HG03159 (cell line): ENCODE measurements around the gene OPCML.
A peak's percentile ranks its signal among the peaks of the same experiment; 100 is the strongest.

Source experiments
- ATAC-seq: cut with Tn5 transposase; IDR thresholded peaks from one replicate; pipeline ENCODE4 v1.9.1; 2021; ENCODE audit warnings: mild to moderate bottlenecking, moderate library complexity; ENCODE audit not compliant: unreplicated experiment

Gene OPCML

GRCh38 chr11:132779497-132779896, 752.8 kb downstream of the OPCML start:
- ATAC-seq = no peak

DNA sequence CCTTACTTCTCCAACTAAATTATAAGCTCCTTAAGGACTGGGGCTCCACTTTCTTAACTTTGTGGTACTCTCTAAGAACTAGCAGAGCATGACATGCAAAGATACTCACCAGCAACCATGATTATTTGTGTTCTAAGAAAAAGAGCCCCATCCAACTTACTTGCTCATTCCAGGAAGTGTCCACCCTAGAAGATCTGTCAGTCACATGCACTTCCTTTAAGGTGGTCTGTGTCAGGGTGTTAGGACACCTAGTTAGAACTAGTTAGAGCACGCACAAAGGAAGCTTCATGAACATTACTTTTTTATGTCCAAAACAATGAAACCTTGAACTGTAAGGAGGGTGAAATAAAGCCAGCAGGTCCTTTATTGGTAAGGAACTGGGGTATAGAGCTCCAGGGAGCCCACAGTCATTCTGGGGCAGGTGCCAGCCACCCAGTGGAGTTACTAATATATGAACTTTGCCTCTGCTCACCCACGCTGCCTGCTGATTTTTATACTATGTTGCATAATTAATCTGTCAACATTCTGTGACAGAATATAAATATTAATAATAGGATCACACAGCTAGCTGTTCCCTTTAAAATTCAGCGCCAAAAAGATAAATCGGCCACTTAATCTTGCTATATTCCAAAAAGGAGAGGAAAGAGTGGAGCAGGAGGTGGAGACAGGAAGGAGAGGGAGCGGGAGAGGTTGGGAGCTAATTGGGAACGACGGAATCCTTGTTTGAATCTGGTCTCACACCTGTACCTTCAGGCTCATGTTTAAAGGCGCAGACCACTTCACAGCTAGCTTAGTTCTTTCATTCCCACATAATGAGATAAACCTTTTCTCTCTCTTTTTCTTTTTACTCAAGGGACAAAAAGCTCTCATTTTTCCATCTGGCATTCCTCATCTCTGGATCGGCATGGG, 755.0 kb downstream of the OPCML start:
- ATAC-seq = no peak

DNA sequence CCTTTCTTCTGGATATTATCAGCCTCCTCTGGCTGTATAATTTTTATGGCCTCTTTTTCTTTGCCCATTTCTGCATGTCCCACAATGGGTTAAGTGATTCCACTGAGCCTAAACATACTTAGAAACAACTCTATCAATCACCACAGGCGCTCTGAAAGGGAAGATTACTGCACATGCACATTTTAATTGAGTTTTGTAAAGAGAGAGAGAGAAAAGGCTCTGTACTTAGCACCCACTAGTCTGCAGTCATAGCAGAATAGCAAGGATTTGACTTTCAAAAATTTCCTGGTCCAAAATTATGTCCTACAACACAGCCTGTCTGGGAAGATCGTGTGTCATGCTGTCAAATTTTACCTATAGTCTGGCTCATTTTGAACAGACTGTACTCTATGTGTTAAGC, 758.5 kb downstream of the OPCML start:
- no peak for ATAC-seq

- no peak for ATAC-seq
Measured at GRCh38 chr11:132772703-132773545, 759.4 kb downstream of the OPCML start.

GRCh38 chr11:132771746-132772145, 760.6 kb downstream of the OPCML start:
- no peak for ATAC-seq

DNA sequence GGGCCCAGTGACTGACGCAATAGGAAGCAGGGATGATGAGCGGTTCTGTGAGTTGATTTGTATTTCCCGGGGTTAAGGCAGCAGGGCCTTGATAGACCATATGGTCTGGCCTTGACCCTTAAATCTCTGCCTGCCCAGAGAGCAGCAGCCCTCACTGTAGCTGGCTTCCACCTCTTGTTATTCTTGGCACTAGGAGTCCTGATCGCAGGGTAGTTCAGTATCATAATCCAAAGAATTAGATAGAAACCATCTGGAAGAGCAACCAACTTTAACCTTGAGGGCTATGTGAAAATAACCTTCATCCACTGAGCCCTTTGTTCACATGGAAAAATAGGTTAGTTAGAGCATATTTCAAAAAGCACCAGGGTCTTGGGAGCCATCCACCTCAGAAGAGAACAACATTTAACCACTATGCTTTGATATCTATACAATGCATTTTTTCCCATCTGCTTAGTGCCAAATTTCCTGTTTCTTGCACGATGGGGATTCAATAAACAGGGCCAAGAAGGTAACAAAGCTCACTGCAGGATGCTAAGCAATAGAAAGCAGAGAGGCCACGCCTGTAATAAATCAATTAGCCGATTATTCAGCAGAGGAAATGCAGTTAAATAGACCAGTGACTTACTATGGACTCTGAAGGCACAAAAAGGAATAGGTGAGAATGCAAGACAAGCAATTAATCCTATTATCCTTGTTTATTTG, 761.3 kb downstream of the OPCML start:
- ATAC-seq = no peak

- no peak for ATAC-seq
Measured at GRCh38 chr11:132763503-132763902, 768.8 kb downstream of the OPCML start.

- no peak for ATAC-seq
Measured at GRCh38 chr11:132755934-132756333, 776.4 kb downstream of the OPCML start.

DNA sequence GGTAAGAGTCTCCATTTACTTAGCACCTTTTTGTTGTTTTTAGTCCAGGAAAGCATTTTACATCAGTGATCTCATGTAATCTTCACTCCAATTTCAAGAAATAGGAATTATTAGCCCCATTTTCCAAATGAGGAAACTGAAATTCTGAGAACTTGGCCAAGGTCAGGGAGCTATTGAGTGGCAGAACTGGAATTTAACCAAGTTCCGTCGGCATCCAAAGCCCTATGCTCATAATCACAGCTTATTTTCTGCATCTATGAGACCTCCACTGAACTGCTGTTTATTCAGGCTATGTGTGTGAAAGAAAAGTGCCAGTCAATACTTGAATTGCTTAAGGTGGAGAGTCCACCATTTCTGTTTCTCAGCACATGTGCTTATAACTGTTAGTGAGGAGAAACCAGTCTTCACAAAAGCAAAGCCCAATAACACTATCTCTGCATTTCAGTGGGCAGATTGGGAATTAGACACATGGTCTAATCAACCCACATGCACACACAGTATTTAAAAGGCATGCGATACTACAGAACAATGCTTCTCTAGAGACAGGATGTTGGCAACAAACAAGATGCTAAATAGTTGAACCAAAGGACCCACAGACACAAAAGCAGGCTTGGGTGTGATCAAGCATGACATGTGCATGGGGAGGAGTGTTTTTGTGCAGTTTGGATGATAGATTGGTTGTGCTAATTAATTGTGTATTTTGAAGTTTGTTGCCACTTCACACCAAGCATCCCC, 780.6 kb downstream of the OPCML start:
- ATAC-seq = no peak

GRCh38 chr11:132746305-132746704, 786.0 kb downstream of the OPCML start:
- no peak for ATAC-seq

- ATAC-seq = no peak
Measured at GRCh38 chr11:132745306-132745705, 787.0 kb downstream of the OPCML start.

DNA sequence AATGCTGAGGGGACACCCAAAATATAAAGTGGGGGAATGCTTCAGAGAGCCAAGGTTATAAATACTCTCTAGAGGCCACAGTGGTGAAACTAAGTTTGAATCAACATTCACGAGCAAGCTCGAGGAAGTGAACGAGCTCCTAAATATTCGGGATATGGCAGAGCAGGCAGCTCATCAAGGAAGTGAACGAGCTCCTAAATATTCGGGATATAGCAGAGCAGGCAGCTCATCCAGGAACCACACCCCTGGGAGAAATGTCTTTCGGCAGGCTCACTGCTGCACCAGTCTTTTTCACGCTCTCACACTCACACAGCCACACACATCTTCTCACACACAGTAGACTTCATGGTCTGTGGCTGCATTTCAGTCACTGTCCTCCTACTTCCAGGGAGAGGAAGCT, 787.5 kb downstream of the OPCML start:
- no peak for ATAC-seq

DNA sequence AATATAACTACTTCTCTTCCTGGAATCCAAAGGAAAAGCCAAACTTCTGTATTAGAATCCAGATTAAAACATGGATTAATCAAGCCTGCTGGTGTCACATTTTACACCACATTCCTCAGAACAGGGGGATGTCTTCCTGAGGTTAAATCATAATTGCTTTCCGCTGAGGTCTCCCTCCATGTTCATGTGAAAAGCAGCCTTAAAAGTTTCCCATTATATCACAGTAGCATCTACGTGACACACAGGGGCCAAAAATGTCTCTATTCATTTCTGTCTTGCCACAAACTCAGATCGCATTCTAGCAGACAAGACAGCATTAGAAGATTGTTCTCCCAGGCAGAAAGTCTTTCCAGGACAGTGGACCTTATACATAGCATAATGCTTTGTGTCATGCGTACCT, 788.7 kb downstream of the OPCML start:
- ATAC-seq = no peak

GRCh38 chr11:132742929-132743328, 789.4 kb downstream of the OPCML start:
- ATAC-seq = no peak

GRCh38 chr11:132734217-132734616, 798.1 kb downstream of the OPCML start:
- no peak for ATAC-seq

DNA sequence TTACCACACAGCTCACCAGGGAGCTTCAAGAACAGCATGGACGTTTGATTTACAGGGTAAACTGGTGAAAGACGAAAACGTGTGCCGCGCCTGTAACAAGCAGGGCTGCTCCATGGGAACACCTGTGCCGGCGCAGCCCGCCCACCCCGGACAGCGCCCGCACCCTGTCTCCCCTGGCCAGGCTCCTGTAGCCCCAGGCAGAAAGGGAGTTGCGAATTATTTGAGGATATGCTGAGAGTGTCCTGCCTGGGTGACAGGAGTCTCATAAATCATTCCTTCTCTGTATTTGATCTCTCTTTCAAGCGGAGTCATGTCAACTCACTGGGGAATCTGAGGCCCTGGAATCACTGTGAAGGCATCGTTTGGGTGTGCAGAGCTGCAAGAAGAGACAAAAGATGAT, 804.3 kb downstream of the OPCML start:
- ATAC-seq = no peak

- ATAC-seq = no peak
Measured at GRCh38 chr11:132721526-132721925, 810.8 kb downstream of the OPCML start.

- no peak for ATAC-seq
Measured at GRCh38 chr11:132719684-132720083, 812.6 kb downstream of the OPCML start.

- peak; percentile 61 for ATAC-seq
Measured at GRCh38 chr11:132718711-132719671, 813.3 kb downstream of the OPCML start.
